PFSK-1 (cell line): ENCODE measurements around the gene KAZN.

ENCODE experiments used
- FOXP2 ChIP-seq: optimal IDR thresholded peaks from 2 replicates; pipeline ENCODE3; 2011; ENCODE audit warnings: borderline replicate concordance, control low read depth, inconsistent platforms; ENCODE audit not compliant: insufficient read depth; ENCODE audit errors: extremely low read length, extremely low read depth
- POLR2AphosphoS5 ChIP-seq: IDR thresholded peaks from 2 replicates; pipeline ENCODE4 v1.6.1; 2012; ENCODE audit warnings: low read depth, mild to moderate bottlenecking, control low read depth, low read length, moderate library complexity
- SIN3A ChIP-seq: IDR thresholded peaks from 2 replicates; pipeline ENCODE4 v1.6.1; 2012; ENCODE audit warnings: mild to moderate bottlenecking, low read length, moderate library complexity, borderline replicate concordance; ENCODE audit not compliant: insufficient read depth
- TAF1 ChIP-seq: IDR thresholded peaks from 2 replicates; pipeline ENCODE4 v1.6.1; 2012; ENCODE audit warnings: low read length, control low read depth, borderline replicate concordance; ENCODE audit not compliant: insufficient read depth
- TF ChIP-seq, protein P1 (sequence below), 2 experiments: IDR thresholded peaks; 2 replicates each; pipeline versions ENCODE4 v1.6.1 to v1.8.0; 2011 to 2012; ENCODE audit warnings: low read depth in 2 of 2, low read length in 2 of 2, control low read depth in 1 of 2, inconsistent platforms in 1 of 2, mild to moderate bottlenecking in 1 of 2, moderate library complexity in 1 of 2; ENCODE audit not compliant: insufficient read depth in 1 of 2

Gene KAZN

DNA sequence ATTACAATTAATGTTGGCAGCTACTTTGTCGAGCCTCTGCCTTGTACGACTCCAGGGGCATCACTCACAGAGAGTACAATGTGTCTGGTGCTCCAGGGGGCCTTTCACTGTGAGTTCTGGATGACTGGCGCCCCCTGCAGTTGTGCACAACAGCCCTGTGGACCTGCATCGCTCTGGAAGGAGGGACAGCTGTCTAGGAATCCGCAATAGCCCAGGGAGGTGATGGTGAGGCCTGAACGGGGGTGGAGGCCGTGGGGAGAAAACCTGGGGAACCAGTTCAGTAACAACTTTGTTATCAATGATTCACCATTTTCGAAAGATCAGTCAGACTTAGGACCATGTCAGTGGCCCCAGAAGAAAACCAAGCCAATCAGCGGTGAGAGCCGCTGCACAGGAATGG, 189.1 kb downstream of the KAZN start:
- TF ChIP-seq, protein P1, sequence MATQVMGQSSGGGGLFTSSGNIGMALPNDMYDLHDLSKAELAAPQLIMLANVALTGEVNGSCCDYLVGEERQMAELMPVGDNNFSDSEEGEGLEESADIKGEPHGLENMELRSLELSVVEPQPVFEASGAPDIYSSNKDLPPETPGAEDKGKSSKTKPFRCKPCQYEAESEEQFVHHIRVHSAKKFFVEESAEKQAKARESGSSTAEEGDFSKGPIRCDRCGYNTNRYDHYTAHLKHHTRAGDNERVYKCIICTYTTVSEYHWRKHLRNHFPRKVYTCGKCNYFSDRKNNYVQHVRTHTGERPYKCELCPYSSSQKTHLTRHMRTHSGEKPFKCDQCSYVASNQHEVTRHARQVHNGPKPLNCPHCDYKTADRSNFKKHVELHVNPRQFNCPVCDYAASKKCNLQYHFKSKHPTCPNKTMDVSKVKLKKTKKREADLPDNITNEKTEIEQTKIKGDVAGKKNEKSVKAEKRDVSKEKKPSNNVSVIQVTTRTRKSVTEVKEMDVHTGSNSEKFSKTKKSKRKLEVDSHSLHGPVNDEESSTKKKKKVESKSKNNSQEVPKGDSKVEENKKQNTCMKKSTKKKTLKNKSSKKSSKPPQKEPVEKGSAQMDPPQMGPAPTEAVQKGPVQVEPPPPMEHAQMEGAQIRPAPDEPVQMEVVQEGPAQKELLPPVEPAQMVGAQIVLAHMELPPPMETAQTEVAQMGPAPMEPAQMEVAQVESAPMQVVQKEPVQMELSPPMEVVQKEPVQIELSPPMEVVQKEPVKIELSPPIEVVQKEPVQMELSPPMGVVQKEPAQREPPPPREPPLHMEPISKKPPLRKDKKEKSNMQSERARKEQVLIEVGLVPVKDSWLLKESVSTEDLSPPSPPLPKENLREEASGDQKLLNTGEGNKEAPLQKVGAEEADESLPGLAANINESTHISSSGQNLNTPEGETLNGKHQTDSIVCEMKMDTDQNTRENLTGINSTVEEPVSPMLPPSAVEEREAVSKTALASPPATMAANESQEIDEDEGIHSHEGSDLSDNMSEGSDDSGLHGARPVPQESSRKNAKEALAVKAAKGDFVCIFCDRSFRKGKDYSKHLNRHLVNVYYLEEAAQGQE (IDR thresholded peaks at IDR 0.05; ENCODE audit: insufficient read depth in 1 of 2, low read depth in 2 of 2, low read length in 2 of 2), result no peak

DNA sequence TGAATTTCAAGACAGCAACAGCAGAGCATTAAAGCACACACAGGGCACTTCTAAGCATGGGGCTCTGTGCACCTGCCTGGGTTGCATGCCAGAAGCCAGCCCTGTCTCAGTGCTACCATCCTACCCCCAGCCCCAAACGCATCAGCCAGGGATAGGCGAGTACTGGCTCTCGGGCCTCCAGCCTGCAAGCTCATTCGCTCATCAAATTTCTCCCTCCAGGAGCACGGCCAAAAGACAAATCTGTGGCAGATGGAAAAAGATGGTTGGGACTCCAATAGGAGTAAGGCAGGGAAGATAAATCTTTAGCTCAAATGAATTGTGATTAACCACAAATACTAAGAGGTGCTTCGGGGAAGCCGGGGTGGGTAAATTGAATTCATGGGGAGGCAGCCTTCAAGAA, 189.6 kb downstream of the KAZN start:
- TF ChIP-seq SIN3A (no peak), TAF1 (no peak)
- TF ChIP-seq, protein P1 (IDR thresholded peaks at IDR 0.05; ENCODE audit: insufficient read depth in 1 of 2, low read depth in 2 of 2, low read length in 2 of 2), result no peak

DNA sequence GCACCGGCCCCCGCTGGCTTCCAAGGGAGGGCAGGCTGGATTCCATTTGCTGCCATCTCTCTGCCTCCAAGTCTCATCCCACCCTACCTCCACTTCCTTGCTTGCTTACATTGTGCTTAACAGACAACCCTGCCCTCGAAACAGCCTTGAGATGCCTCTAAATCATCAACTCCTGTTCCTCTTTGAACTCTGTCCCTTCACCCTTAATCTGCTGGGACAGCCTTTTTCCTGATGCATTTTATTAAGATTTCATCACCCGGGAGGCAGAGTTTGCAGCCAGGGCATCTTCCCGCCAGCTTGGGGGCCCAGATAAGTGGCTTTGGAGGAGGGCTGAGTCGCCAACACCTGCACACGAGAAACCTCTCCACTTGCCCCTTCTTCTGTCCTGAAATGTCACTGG, 192.5 kb downstream of the KAZN start:
- TF ChIP-seq POLR2AphosphoS5 (no peak), TAF1 (no peak), SIN3A (no peak), FOXP2 (no peak)
- TF ChIP-seq, protein P1 (IDR thresholded peaks at IDR 0.05; ENCODE audit: insufficient read depth in 1 of 2, low read depth in 2 of 2, low read length in 2 of 2), result no peak

DNA sequence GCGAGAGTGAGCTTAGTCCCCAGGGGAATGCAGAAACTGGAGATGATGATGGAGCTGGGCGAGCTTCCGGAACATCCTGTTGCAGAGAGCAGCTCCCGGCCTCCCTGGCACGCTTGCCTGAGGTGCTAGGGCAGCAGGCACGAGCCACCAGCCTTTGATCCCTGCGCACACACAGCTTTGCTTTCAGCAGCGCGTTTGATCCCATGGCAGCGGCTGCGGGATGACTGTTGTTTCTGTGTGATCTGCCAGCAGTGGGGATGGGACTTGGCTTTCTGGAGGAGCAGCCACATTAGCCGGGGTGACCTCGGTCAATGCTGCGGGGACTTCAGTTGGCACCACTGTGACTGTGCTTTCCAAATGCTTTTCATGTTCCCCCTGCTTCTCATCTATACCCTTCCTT, 193.2 kb downstream of the KAZN start:
- no peak for TF ChIP-seq SIN3A

DNA sequence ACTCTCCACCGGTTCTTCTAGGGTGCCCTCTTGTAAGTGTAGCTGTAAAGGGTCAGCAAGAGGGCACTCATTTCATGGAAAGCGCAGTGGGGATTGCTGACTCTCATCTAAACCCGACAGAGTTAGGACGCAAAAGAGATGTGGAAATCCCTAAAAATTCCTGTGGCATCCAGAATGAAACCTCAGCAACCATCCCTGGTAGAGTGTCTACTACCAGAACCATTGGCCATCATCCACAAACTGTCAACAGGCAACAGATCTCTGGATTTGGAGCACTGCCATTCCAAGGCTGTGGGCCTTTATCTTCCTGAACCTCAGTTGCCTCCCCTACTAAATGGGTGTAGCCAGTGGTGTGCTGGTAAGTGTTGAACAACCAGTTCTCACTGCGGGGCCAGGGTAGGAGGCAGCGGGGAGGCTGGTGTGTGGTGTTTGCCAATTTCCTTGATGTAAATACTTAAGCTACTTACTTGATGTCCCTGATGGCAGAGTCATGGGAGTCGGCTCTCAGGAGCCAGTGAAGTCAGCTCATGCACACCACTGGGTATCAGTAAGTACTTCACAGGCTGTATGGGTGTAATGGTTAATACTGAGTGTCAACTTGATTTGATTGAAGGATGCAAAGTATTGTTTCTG, 195.8 kb downstream of the KAZN start:
- TF ChIP-seq FOXP2 (no peak), SIN3A (no peak)

DNA sequence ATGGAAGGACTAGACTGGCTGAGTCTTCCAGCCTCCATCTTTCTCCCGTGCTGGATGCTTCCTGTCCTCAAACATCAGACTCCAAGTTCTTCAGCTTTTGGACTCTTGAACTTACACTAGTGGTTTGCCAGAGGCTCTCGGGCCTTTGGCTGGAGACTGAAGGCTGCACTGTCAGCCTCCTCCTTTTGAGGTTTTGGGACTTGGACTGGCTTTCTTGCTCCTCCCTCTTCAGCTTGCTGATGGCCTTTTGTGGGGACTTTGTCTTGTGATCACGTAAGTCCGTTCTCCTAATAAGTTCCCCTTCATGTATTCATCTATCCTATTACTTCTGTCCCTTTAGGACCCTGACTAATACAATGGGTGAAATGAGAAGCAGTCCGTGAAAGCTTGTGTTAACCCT, 196.4 kb downstream of the KAZN start:
- TF ChIP-seq TAF1 (no peak), POLR2AphosphoS5 (no peak), SIN3A (no peak), FOXP2 (no peak)
- TF ChIP-seq, protein P1 (IDR thresholded peaks at IDR 0.05; ENCODE audit: insufficient read depth in 1 of 2, low read depth in 2 of 2, low read length in 2 of 2), result no peak
